Stimulated activated CD4-positive, alpha-beta T cell treated with anti-CD3 and anti-CD28 coated beads, Interleukin-2, amount 100 ng/mL, for 48 hours (primary cell): ENCODE data around the gene YPEL1.
"Not testable (repeated sequence)": the region's sequence is repeated elsewhere in the genome, so short reads cannot be mapped to it uniquely, and the experiment has no call there.

ENCODE experiments used
- DNase-seq, 2 donors: peaks; one replicate each; pipeline ENCODE4 v3.0.0-alpha.2; 2020

YPEL1 gene

DNA sequence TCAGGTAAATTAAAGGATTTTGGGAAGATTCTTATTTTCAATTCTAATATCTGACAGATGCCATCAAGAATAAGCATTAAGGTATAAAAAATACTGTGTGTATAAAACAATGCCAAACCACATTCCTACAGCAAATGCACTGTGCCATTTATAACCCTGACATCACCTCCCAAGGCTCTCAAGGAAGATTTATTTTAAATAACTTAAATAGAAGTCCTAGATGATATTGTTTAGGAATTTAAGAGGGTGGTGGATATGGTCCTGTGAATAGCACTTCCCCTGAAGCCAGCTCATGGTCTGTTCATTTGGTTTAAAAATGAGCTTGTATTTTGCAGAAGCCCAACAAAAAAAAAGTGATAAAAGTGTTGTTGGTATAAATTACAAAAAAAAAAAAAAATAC, 37.7 kb downstream of the YPEL1 start:
- no peak for DNase-seq

DNA sequence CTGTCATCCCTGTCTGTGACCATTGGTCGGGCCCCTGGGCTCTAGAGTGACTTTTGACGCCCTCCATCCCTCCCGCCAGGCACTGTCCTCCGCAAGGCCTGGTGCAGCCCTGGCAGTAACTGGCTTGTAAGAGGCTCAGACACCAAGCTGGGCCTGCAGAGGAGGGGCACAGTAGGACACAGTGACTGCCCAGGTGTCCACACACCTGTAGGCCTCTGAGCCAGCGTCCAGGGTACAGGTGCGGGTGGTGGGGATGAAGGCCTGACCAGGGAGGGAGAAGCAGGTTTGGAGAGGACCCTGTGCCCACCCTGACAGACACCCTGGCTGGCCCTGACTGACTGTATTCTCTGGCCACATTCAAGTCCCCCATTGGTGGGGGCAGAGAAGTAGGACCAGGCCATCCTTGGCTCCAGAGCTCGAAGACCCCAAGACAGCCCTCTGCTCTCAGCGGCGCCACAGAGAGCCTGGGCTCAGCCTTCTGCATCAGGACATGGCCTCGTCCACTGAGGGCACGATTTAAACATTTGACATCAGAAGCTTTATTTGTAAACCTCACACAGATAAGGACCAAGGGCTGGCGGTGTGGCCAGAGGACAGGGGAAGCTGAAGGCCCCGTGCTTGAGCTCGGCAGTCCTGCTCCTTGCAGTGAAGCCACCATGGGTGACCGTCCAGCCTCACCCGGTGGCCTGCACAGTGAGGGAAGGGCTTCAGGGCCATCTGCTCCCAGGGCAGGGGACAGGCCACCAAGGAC, 38.4 kb downstream of the YPEL1 start:
- no peak for DNase-seq

DNA sequence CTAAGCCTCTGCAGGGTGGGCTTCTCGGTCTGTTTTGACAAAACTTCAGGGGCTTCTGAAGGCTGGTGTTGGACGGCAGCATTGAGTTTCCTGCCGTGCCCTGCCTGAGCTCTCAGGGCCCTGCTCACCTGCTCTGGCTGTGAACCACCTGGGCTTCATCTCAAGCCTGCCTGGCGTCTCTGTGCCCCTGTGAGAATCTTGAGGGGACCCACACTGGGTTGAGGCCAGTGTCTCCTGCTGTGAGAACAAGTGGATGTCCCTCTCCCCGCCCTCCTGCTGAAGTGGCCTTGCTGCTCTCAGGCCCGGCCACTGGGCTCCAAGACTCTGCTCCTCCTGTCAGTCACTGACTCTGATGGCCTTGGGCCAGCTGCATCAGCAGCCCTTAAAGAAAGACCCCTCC, 39.5 kb downstream of the YPEL1 start:
- no peak for DNase-seq

DNA sequence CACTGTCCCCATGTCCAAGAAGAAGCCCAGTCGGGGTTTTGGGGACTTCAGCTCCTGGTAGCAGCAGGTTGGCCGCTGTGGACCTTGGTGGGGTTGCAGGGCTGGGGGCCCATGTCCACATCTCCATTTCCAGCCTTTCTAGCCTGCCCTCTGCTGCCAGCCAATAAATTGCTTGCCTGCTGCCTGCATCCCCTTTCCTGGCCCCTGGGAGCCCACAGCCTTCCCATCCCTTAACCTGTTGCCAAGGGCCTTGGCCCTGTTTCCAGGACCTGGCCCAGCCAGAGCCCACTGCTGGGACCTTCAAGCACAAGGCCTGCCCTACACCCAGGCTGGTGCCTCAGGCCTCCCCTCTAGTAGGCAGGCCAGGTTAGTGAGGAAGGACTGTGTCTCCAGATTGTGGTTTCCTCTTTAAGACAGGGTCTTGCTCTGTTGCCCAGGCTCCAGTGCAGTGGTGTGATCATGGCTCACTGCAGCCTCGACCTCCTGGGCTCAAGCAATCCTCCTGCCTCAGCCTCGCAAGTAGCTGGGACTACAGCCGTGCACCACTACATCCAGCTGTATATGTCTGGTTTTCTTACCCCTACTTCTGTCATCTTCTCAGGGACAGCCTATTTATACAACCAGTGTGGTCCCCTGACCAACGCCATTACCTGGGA, 40.0 kb downstream of the YPEL1 start:
- DNase-seq = no peak

DNA sequence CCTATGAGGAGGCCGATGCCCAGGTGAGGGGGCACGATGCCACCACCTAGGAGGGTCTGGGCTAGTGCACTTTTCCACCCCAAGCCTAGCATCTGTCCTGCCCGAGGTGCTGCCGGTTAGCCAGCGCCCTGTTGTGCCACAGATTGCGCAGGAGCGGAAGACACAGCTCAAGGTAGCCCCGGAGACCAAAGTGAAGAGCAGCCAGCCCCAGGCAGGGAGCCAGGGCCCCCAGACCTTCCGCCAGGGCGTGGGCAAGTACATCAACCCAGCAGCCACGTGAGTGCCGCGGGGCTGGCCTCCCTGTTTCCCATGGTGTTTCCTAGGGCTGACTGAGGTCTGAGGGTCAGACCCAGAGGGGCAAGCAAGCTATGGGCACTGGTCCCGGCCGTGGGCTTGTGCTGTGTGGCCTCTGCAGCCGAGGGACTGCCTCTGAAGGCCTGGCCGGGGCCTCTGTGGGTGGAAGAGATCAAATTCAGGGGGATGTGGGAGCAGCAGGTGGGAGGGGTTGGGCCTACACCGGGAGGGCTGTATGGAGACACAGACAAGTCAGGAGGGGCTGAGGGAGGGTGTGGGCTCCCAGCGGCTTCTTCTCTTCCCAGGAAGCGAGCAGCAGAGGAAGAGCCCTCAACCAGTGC, 40.7 kb downstream of the YPEL1 start:
- no peak for DNase-seq

DNA sequence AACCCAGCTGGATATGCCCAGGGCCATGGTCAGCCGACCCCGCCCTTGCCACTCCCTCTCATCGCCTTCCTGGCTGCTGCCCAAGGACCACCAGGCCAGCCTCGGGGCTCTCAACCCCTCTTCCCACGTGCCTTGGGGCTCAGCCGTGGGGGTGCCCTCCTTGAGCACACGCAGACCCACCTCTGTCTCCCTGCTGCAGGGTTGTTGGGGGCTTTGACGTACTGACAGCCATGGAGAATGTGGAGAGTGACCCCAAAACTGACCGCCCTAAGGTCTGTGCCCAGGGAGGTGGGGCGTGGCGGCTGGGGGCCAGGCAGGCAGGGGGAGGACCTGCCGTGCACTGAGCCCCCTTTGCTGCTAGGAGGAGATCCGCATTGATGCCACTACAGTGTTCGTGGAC, 41.2 kb downstream of the YPEL1 start:
- DNase-seq = no peak

DNA sequence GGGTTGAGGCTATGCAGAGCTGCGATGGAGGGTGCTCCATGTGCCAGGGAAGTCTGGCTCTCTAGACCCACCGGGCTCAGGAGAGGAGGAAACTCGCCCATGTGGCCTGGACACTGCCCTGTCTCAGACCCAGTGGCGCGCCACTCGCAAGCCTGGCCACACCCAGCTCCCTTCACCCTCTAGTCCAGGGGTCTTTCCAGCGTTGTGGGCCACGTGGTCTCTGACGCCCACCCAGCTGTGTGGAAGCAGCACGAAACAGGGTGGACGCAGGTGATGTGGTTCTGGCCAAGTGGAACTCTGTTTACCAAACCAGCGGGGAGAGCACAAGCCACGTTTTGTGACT, 41.6 kb downstream of the YPEL1 start:
- DNase-seq = no peak

DNA sequence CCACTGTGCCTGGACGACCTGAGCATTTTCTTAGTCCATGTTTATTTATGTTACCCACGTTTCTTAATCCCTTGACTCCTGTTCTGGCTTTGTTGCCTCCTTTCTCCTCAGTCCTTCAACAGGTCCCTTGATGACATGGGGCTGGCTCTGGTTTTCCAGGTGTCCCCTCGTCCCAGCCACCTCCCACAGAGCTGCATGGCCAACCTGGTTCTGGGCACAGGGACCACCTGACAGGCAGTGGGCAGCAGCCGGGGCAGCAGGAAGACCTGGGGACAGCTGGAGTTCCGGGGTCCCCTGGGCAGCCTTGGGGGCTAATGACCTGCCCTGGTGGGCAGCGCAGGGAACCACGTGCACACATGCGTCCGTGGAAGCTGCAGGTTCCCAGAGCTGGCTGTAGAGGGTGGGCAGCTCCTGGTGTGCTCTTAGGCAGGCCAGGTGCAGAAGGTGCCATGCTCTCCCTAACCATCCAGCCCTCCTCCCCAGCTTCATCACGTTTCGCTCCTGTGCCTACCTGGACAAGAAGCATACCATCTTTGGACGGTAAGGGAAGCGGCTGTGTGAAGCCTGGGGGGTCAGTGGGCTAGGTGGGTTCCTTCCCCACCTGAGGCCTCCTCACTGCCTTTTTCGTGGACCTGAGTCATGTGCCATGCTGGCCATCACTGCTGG, 42.1 kb downstream of the YPEL1 start:
- no peak for DNase-seq

DNA sequence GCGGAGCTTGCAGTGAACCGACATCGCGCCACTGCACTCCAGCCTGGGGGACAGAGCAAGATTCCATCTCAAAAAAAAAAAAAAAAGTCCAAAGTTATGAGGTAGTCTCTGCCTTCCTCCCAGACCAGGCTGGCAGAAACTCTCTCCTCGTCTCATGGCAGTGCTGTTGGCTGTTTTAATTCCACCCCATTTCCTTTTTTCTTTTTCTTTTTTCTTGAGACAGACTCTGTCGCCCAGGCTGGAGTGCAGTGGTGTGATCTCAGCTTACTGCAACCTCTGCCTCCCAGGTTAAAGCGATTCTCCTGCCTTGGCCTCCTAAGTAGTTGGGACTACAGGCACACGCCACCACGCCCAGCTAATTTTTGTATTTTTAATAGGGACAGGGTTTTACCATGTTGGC, 42.7 kb downstream of the YPEL1 start:
- not testable (repeated sequence) for DNase-seq

DNA sequence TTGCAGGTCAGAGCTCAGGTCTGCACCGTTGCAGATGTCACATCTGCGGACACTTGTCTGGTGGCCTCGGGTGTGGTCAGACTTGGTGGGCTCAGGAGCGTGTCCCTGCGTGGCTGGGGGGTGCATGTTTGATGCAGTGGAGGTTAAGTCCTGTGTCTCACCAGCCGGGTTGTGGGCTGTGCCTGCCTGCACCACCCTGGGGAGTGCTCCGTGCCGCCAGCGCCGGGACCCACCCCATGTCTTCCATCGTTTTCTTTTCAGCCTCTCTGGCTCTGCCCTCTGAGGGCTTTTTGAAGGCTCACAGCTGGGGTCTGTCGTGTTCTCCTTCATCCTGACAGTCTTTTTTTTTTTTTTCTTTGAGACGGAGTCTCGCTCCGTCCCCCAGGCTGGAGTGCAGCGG, 43.8 kb downstream of the YPEL1 start:
- DNase-seq = no peak

DNA sequence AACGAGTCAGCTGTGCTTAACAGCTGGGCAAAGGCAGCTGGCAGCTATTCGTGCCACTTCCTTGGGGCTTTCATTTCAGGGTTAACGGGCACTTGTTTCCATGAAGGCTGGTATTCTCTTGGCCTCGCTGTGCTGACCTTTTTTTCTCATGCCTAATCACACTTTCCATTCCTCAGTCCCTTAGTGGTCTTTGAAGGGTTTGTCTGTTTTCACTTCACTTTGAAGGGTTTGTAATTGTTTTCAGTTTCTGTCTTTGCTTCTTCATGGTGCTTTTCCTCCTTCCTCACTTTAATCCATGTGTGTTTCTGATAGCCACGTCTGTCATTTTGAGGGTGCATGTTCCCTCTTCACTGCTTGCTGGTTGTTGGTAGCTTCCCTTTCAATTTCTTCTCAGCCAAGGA, 45.2 kb downstream of the YPEL1 start:
- DNase-seq = no peak

DNA sequence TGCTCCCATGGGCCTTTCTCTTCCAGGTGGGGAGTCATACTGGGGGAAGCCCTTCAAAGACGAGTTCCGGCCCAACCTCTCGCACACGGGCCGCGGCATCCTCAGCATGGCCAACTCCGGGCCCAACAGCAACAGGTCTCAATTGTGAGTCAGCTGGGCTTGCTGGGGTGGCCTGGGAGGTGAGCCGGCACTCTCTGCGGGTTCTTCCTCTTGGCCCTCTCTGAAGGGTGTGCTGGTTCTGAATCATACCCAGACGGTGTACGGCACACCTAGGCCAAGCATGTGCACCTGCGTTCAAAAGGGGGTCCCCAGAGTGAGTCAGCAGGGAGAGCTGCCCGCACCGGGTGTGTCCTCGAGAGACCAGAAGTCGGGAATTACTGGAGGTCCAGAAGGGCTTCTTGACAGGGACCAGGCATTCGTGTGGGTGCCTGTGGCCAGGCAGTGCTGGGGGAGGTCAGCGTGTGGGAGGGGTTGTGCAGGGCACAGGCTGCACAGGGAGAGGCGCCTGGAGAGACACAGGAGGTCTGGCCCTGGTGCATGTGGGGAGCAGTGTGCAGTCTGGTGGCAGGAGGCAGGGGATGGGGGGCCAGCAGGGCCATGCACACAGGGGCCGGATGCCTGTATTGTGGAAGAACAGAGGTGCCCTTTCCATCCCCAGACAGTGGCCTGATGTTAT, 46.8 kb downstream of the YPEL1 start:
- no peak for DNase-seq

DNA sequence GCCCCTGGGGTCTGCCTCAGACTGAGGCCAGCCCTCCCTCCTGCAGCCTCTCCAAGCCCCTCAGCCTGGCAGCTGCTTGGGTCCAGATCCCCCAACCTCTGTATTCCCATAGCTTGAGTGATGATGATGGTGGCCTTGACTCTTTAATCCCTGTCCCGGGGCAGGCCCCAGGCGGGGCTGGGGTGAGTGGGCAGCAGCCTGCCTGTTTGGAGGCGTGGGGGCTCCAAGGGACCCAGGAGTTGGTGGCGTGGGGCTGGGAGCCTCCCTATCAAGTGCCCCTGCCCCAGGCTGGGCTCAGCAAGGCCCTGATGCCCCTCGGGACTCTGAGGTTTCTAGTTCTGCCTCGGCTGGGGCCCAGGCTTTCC, 47.3 kb downstream of the YPEL1 start:
- DNase-seq = no peak

DNA sequence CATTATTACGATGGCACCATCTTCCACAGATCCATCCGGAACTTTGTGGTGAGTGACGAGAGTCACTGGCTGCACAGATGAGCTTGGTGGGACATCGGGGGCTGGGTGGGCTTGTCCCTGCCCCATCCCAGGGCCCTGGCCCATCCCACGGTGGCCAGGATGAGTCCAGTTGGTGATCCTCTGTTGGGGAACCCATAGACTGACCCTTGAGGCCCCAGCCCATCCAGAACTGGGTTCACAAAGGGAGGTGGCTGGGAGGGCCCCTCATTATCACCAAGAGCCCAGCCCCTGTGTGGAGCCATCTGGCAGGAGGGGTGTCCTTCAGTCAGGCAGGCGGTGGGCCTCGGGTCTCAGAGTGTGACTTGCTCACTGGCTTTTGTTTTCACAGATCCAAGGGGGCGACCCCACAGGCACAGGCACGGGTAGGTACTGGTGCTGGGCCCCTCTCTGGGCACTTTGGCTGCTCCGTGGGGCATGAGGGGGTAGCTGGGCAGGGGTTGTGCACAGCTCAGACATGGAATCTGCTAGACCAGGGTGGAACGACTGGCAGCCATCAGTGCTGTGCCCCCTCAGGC, 47.8 kb downstream of the YPEL1 start:
- DNase-seq = no peak

DNA sequence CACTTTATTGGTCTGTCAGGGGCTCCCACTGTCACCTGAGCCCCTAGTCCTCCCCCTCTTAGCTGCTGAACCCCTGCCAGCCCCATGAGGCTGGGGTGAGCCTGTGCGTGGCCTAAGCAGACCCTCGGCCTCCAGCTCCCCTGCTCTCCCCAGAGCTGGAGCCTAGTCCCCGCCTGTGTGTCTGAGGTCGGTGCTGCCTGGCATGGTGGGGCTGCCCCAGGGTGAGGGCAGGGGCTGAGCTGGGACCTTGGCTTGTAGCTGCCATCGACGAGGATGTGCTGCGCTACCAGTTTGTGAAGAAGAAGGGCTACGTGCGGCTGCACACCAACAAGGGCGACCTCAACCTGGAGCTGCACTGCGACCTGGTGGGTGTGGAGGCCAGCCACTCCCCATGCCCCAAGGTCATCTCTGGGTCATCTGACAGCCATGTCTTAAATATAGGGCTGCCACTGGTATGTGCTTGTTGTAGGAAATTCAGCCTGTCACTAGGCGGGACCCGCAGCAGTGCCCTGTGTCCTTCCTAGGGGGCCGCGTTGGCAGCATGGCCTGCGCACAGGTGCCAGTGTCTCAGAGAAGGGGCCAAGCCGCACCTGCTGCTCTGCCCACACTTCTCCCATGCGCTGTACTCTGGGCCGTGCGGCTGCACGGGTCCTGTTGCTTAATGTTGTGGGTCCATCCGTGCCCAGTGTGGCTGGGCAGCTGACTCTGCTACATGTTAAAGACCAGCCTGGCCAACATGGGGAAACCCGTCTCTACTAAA, 48.8 kb downstream of the YPEL1 start:
- DNase-seq = no peak

DNA sequence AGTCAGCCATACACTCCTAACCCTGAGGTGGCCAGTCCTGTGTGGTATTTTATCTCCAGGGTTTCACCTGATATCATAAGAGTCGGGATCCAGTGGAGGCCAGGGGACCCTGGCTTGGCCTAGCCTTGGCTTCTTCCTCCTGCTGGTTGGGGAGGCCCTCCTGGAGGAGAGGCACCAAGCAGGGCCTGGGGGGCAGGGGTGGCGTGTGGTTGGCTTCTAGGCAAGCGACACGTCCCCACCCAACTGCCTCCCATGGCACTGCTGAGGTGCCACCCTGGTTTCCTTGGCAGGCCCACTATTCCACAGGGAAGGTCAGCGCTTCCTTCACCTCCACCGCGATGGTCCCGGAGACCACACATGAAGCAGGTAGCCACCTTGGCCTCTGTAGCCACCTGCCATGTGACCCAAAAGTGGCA, 49.4 kb downstream of the YPEL1 start:
- no peak for DNase-seq

DNA sequence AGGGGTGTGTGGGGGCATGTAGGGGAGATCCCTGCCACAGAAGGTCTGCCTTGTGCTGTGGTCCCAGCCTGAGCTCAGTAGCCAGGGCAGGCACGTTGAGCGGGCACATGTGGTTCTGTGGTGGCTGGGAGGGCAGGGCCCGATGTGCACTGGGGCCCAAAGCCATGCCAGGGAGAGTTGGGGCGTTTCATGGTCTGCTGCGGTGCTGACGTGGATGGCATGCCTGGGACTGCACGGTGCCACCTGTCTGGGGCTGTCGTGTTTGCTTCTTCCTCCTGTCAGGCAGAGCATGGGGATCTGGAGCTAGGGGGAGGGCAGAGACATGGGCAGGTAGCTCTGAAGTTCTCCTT, 50.5 kb downstream of the YPEL1 start:
- DNase-seq = no peak

DNA sequence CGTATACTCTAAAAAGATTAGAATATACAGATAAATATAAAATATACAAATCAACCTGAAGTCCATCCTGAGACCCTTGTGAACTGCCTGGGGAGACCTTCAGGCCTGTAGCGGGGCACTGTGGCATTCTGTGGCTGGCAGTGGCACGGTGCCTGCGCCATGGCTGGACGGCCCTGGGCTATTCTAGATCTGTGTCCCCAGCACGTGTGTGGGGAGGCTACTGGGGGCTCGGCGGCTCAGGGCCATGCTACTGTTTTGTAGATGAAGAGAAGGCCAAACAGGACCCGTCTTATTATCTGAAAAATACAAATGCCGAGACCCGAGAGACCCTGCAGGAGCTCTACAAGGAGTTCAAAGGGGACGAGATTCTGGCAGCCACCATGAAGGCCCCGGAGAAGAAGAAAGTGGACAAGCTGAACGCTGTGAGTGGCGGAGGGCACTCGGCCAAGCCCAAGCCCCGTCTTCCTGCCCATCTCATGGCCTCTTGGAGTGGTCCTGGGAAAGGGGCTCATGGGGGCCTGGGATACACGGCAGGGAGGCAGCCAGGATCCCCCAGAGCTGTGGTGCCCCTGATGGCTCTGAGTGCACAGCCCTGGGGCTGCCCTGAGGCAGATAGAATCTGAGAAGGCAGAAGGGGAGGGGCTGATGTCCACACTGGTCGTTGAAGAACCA, 51.0 kb downstream of the YPEL1 start:
- no peak for DNase-seq

DNA sequence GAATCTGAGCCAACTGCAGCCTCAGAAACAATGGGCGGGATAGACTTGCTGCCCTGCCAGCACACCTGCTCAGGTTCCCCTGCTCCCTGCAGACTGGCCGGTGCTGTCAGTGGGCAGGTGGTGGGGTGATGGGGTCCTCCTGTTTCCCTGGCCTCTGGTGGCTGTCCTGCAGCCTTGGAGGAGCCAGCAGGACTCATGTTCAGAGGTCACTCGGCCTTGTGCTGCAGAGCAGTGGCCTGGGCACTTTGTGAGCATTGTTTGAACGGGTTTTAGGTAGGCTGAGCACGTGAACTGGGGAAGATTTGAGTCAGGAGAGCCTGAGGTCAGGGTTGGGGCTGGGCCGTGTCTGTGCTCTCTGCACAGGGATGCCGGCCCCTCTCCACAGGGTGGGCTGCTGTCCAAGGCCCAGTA, 52.2 kb downstream of the YPEL1 start:
- no peak for DNase-seq

DNA sequence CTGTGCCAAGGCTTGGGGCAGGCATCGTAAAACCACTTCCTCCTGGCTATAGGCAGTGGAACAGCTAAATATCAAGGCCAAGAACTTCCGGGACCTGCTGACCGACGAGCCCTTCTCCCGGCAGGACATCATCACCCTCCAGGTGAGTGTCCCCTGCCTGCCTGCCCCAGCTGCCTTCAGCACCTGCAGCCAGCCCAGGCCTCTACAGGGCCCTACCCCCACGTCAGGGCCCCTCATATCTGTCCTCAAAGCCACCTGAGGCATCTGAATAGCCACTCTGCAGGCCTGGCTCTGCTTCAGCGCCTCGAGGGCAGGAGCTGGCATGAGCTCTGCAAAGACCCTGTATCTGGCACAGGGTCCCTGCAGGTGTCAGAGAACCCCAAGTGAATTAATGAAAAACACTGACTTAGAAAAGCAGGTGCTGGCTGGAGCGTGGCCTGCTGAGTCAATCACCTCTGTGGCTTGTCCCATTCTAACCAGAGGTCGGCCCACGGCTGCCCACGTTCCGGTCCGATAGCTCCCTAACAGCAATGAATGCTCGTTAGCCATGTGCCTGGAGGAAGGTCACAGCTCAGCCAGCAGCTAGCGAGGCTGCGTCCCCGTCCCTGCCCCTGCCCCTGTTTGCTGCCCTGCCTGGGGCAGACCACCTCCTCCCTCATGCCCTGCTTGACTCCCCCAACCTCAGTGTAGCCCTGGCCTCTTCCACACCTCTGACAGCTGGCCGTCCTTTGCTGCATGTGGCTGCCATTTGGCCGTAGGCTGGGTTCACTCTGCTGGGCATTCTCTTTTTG, 53.0 kb downstream of the YPEL1 start:
- DNase-seq = no peak
